Trophoblast cell (in vitro differentiated cells and primary cell): ENCODE measurements around the gene PRICKLE1.

Experiments
- DNase-seq, 2 donors: peaks; one replicate each; pipeline ENCODE4 v3.0.0-alpha.2; 2016
- H2AFZ ChIP-seq: 2 replicates; pipeline ENCODE4 v1.6.1; 2013; ENCODE audit warnings: low read length, moderate library complexity, mild to moderate bottlenecking; ENCODE audit not compliant: insufficient read depth, poor library complexity
- H2AK5ac ChIP-seq: 2 replicates; pipeline ENCODE4 v1.6.1; 2013; ENCODE audit warnings: mild to moderate bottlenecking, low read length
- H2BK120ac ChIP-seq: 2 replicates; pipeline ENCODE4 v1.6.1; 2013; ENCODE audit warnings: low read length, mild to moderate bottlenecking, moderate library complexity; ENCODE audit not compliant: insufficient read depth, poor library complexity
- H2BK12ac ChIP-seq: 2 replicates; pipeline ENCODE4 v1.6.1; 2013; ENCODE audit warnings: mild to moderate bottlenecking, low read length, moderate library complexity
- H2BK5ac ChIP-seq: 2 replicates; pipeline ENCODE4 v1.6.1; 2013; ENCODE audit warnings: low read length, low read depth, moderate library complexity, mild to moderate bottlenecking; ENCODE audit not compliant: poor library complexity
- H3K14ac ChIP-seq: 2 replicates; pipeline ENCODE4 v1.6.1; 2013; ENCODE audit warnings: mild to moderate bottlenecking, low read length
- H3K18ac ChIP-seq: 2 replicates; pipeline ENCODE4 v1.6.1; 2013; ENCODE audit warnings: mild to moderate bottlenecking, low read length
- H3K23ac ChIP-seq: 2 replicates; pipeline ENCODE4 v1.6.1; 2013; ENCODE audit warnings: low read length
- H3K27ac ChIP-seq: 2 replicates; pipeline ENCODE4 v1.5.1; 2013; ENCODE audit warnings: low read depth, mild to moderate bottlenecking, inconsistent platforms, low read length, moderate library complexity
- H3K27me3 ChIP-seq: 2 replicates; pipeline ENCODE4 v1.6.1; 2013; ENCODE audit warnings: inconsistent platforms, mild to moderate bottlenecking, low read length, moderate library complexity; ENCODE audit not compliant: insufficient read depth
- H3K36me3 ChIP-seq, 2 experiments: 1 replicate in 1 of 2; 2 replicates in 1 of 2; pipeline ENCODE4 v1.6.1; 2013; ENCODE audit warnings: low read length in 2 of 2, mild to moderate bottlenecking in 2 of 2, moderate library complexity in 1 of 2; ENCODE audit not compliant: insufficient read depth in 2 of 2, control insufficient read depth in 1 of 2
- H3K4ac ChIP-seq: 2 replicates; pipeline ENCODE4 v1.6.1; 2013; ENCODE audit warnings: low read depth, mild to moderate bottlenecking, low read length, moderate library complexity
- H3K4me1 ChIP-seq, 2 experiments: 1 replicate in 1 of 2; 2 replicates in 1 of 2; pipeline ENCODE4 v1.6.1; 2013; ENCODE audit warnings: low read length in 2 of 2, mild to moderate bottlenecking in 2 of 2, moderate library complexity in 1 of 2; ENCODE audit not compliant: insufficient read depth in 2 of 2, control insufficient read depth in 1 of 2
- H3K4me2 ChIP-seq: 2 replicates; pipeline ENCODE4 v1.6.1; 2013; ENCODE audit warnings: inconsistent platforms, mild to moderate bottlenecking, low read length, moderate library complexity
- H3K4me3 ChIP-seq: 2 replicates; pipeline ENCODE4 v1.5.1; 2013; ENCODE audit warnings: mild to moderate bottlenecking, low read depth, low read length, inconsistent platforms
- H3K79me1 ChIP-seq: one replicate; pipeline ENCODE4 v1.6.1; 2013; ENCODE audit warnings: low read length
- H3K79me2 ChIP-seq: 2 replicates; pipeline ENCODE4 v1.6.1; 2013; ENCODE audit warnings: low read length, mild to moderate bottlenecking; ENCODE audit not compliant: control insufficient read depth, insufficient read depth, poor library complexity
- H3K9ac ChIP-seq: 2 replicates; pipeline ENCODE4 v1.6.1; 2013; ENCODE audit warnings: mild to moderate bottlenecking, low read length
- H3K9me3 ChIP-seq: 2 replicates; pipeline ENCODE4 v1.6.1; 2013; ENCODE audit warnings: low read depth, mild to moderate bottlenecking, control low read depth, inconsistent platforms, low read length; ENCODE audit not compliant: insufficient read depth
- H4K12ac ChIP-seq: 2 replicates; pipeline ENCODE4 v1.6.1; 2013; ENCODE audit warnings: low read depth, mild to moderate bottlenecking, low read length, moderate library complexity
- H4K8ac ChIP-seq: 2 replicates; pipeline ENCODE4 v1.6.1; 2013; ENCODE audit warnings: low read depth, mild to moderate bottlenecking, low read length, moderate library complexity
- H4K91ac ChIP-seq: one replicate; pipeline ENCODE4 v1.6.1; 2013; ENCODE audit warnings: low read depth, mild to moderate bottlenecking, low read length, moderate library complexity
- WGBS: extraction: QIAGEN DNeasy Blood & Tissue Kit; methylation state at CpG from one replicate; pipeline ENCODE4 v1.1.7; 2013; ENCODE audit warnings: missing lambda C conversion rate; ENCODE audit not compliant: insufficient read length, insufficient coverage; ENCODE audit errors: extremely low coverage; 5-methylcytosine and 5-hydroxymethylcytosine counted together

PRICKLE1 gene

GRCh38 chr12:42481368-42481767 is 108.2 kb downstream of the PRICKLE1 start:
- Histone ChIP-seq H3K79me2 (peaks cover 8% of the 10 kb centered on the region), H3K27ac (no peak overlapping the region), H2AK5ac (no peak overlapping the region), H4K91ac (no peak overlapping the region), H3K4ac (no peak overlapping the region), H4K12ac (no peak overlapping the region), H2BK120ac (no peak overlapping the region), H3K18ac (no peak overlapping the region), H4K8ac (no peak overlapping the region), H3K79me1 (peaks cover 8% of the 10 kb centered on the region), H3K27me3 (peaks cover 10% of the 10 kb centered on the region), H3K4me3 (no peak overlapping the region), H3K4me2 (no peak overlapping the region), H3K4me1 (peaks cover 0 to 3% of the 10 kb centered on the region in 2 experiments), H3K36me3 (no peaks in the 10 kb centered on the region), H3K9ac (peak overlapping the region; percentile 65), H3K14ac (no peak overlapping the region), H3K23ac (no peak overlapping the region), H2AFZ (no peak overlapping the region), H2BK12ac (no peak overlapping the region), H2BK5ac (no peak overlapping the region), H3K9me3 (no peaks in the 10 kb centered on the region)
- no CpG with 5 or more reads among the region's 1 CpG for WGBS
- no peak for DNase-seq

- Histone ChIP-seq H3K18ac (no peak overlapping the region), H3K14ac (no peak overlapping the region)
Measured at GRCh38 chr12:42477941-42478340, 111.6 kb downstream of the PRICKLE1 start.

GRCh38 chr12:42475106-42475505 is 114.4 kb downstream of the PRICKLE1 start:
- Histone ChIP-seq H2AFZ (no peak overlapping the region), H4K91ac (no peak overlapping the region), H2BK5ac (no peak overlapping the region), H3K4me1 (no peaks in the 10 kb centered on the region), H3K9me3 (no peaks in the 10 kb centered on the region), H3K4ac (no peak overlapping the region), H4K8ac (no peak overlapping the region), H3K36me3 (no peaks in the 10 kb centered on the region), H3K4me2 (no peak overlapping the region), H3K23ac (peak overlapping the region; percentile 69), H3K79me2 (no peaks in the 10 kb centered on the region), H2BK120ac (no peak overlapping the region), H2AK5ac (no peak overlapping the region), H3K18ac (no peak overlapping the region), H3K27ac (no peak overlapping the region), H3K9ac (no peak overlapping the region), H3K4me3 (no peak overlapping the region), H3K14ac (no peak overlapping the region), H2BK12ac (no peak overlapping the region), H3K27me3 (no peaks in the 10 kb centered on the region), H3K79me1 (no peaks in the 10 kb centered on the region), H4K12ac (no peak overlapping the region)
- no CpG with 5 or more reads among the region's 3 CpGs for whole genome bisulfite sequencing
- DNase-seq = no peak

More at GRCh38 chr12:42477941-42478340, 111.6 kb downstream of the PRICKLE1 start:
- no peak for DNase-seq
- Histone ChIP-seq H3K79me1 (peaks cover under 1% of the 10 kb centered on the region), H3K27ac (no peak overlapping the region), H3K9ac (no peak overlapping the region), H3K4ac (no peak overlapping the region), H3K4me2 (no peak overlapping the region), H4K12ac (no peak overlapping the region), H4K8ac (no peak overlapping the region), H3K27me3 (no peaks in the 10 kb centered on the region), H2BK120ac (no peak overlapping the region), H3K79me2 (peaks cover under 1% of the 10 kb centered on the region), H3K9me3 (no peaks in the 10 kb centered on the region), H3K4me3 (no peak overlapping the region), H2AFZ (no peak overlapping the region), H4K91ac (no peak overlapping the region), H2AK5ac (no peak overlapping the region), H2BK5ac (no peak overlapping the region), H3K23ac (no peak overlapping the region), H2BK12ac (no peak overlapping the region), H3K36me3 (no peaks in the 10 kb centered on the region), H3K4me1 (no peaks in the 10 kb centered on the region)
- WGBS = no CpG with 5 or more reads among the region's 1 CpG

- no peak overlapping the region for H3K9ac ChIP-seq
- no peak overlapping the region for H2BK12ac ChIP-seq
- no peak overlapping the region for H2BK120ac ChIP-seq
- WGBS = no CpG with 5 or more reads among the region's 2 CpGs
- H4K8ac ChIP-seq = no peak overlapping the region
- H2AFZ ChIP-seq = no peak overlapping the region
- no peaks in the 10 kb centered on the region for H3K27me3 ChIP-seq
- H3K14ac ChIP-seq = no peak overlapping the region
- no peak overlapping the region for H3K18ac ChIP-seq
- H2AK5ac ChIP-seq = no peak overlapping the region
- H3K4ac ChIP-seq = no peak overlapping the region
- no peaks in the 10 kb centered on the region for H3K9me3 ChIP-seq
- DNase-seq = peak in 1 of 2 donors; percentile 52
- H3K4me3 ChIP-seq = no peak overlapping the region
- H4K91ac ChIP-seq = no peak overlapping the region
- H3K79me2 ChIP-seq = no peaks in the 10 kb centered on the region
- no peak overlapping the region for H3K23ac ChIP-seq
- no peaks in the 10 kb centered on the region for H3K79me1 ChIP-seq
- H4K12ac ChIP-seq = no peak overlapping the region
- peaks cover 0 to 1% of the 10 kb centered on the region in 2 experiments for H3K36me3 ChIP-seq
- H3K27ac ChIP-seq = no peak overlapping the region
- no peak overlapping the region for H2BK5ac ChIP-seq
- no peak overlapping the region for H3K4me2 ChIP-seq
- no peaks in the 10 kb centered on the region for H3K4me1 ChIP-seq
Measured at GRCh38 chr12:42474391-42474790, 115.2 kb downstream of the PRICKLE1 start.
